H1 (cell line): ENCODE data around the gene CCR9. TPM values are rescaled to one million over a fixed set of nuclear protein-coding genes. Genes with fewer than 3 reads are reported as not detected.

Experiments
- CTCF ChIA-PET: fragments of 300-600 bp; sonication (Branson Sonifier 250); formaldehyde crosslinking; loops from one replicate; lab custom pipeline; 2021; ENCODE audit not compliant: partially characterized antibody; lab: Charles Lee
- POLR2A ChIA-PET: fragments of 300-600 bp; sonication (Branson Sonifier 250); formaldehyde crosslinking; loops from one replicate; lab custom pipeline; 2021; ENCODE audit warnings: inconsistent platforms; ENCODE audit not compliant: partially characterized antibody; lab: Charles Lee
- DNase-seq, 2 experiments: peaks; one replicate each; pipeline versions ENCODE4 v3.0.0 to v3.0.0-alpha.2; 2010 to 2022; ENCODE audit warnings: low spot score in 2 of 2, low read depth in 1 of 2, mixed read lengths in 1 of 2
- FAIRE-seq: peaks from 2 replicates; lab custom pipeline; 2011; peaks lifted over from hg19 to GRCh38; lab: Jason Lieb, UNC
- H2AFZ ChIP-seq: 2 replicates; pipeline ENCODE4 v1.8.1; 2012; ENCODE audit warnings: low read length, inconsistent platforms
- H2AK5ac ChIP-seq: 2 replicates; pipeline ENCODE4 v1.6.1; 2013; ENCODE audit warnings: low read depth, low read length
- H2BK120ac ChIP-seq: replicated peaks from 2 replicates; pipeline ENCODE3; 2013; ENCODE audit warnings: low read depth, low read length, inconsistent platforms
- H2BK12ac ChIP-seq: 2 replicates; pipeline ENCODE4 v1.6.1; 2013; ENCODE audit warnings: low read depth, low read length
- H2BK15ac ChIP-seq: 2 replicates; pipeline ENCODE4 v1.6.1; 2013; ENCODE audit warnings: low read length
- H2BK20ac ChIP-seq: 2 replicates; pipeline ENCODE4 v1.6.1; 2013; ENCODE audit warnings: low read length
- H2BK5ac ChIP-seq: 2 replicates; pipeline ENCODE4 v1.6.1; 2013; ENCODE audit warnings: low read depth, low read length
- H3K14ac ChIP-seq: 2 replicates; pipeline ENCODE4 v1.6.1; 2013; ENCODE audit warnings: inconsistent platforms; ENCODE audit not compliant: insufficient read length
- H3K18ac ChIP-seq: 2 replicates; pipeline ENCODE4 v1.6.1; 2013; ENCODE audit warnings: low read length; ENCODE audit errors: extremely low read depth
- H3K23ac ChIP-seq: 2 replicates; pipeline ENCODE4 v1.6.1; 2013; ENCODE audit warnings: inconsistent platforms; ENCODE audit not compliant: insufficient read length
- H3K23me2 ChIP-seq: 2 replicates; pipeline ENCODE4 v1.6.1; 2013; ENCODE audit warnings: low read depth, low read length
- H3K27ac ChIP-seq: 2 replicates; pipeline ENCODE4 v1.6.1; 2011; ENCODE audit warnings: low read depth, low read length, inconsistent platforms
- H3K27me3 ChIP-seq, 4 experiments: replicated peaks in 1 of 4; 1 replicate in 1 of 4; 2 replicates in 3 of 4; pipeline versions ENCODE4 v1.6.1 to v1.8.1; 2011 to 2013; ENCODE audit warnings: low read length in 3 of 4, mild to moderate bottlenecking in 3 of 4, inconsistent platforms in 2 of 4, mixed read lengths in 2 of 4, moderate library complexity in 1 of 4; ENCODE audit not compliant: control insufficient read depth in 3 of 4, insufficient read depth in 3 of 4; ENCODE audit errors: extremely low read depth in 1 of 4
- H3K36me3 ChIP-seq, 4 experiments: 2 replicates each; pipeline versions ENCODE4 v1.6.1 to v1.8.1; 2011 to 2013; ENCODE audit warnings: mild to moderate bottlenecking in 4 of 4, low read length in 3 of 4, moderate library complexity in 2 of 4, control low read depth in 1 of 4, inconsistent platforms in 1 of 4; ENCODE audit not compliant: insufficient read depth in 4 of 4, control insufficient read depth in 2 of 4
- H3K4ac ChIP-seq: replicated peaks from 2 replicates; pipeline ENCODE3; 2013; ENCODE audit warnings: low read length, low read depth, mixed read lengths, inconsistent platforms; ENCODE audit not compliant: insufficient read length
- H3K4me1 ChIP-seq, 4 experiments: replicated peaks in 1 of 4; 1 replicate in 1 of 4; 2 replicates in 3 of 4; pipeline versions ENCODE4 v1.6.1 to v1.8.1; 2011 to 2013; ENCODE audit warnings: low read length in 3 of 4, inconsistent platforms in 2 of 4, mixed read lengths in 1 of 4; ENCODE audit not compliant: insufficient read depth in 4 of 4, control insufficient read depth in 3 of 4
- H3K4me2 ChIP-seq, 2 experiments: 2 replicates each; pipeline versions ENCODE4 v1.6.1 to v1.8.1; 2011 to 2013; ENCODE audit warnings: low read depth in 2 of 2, low read length in 2 of 2, control low read depth in 1 of 2, inconsistent platforms in 1 of 2, mild to moderate bottlenecking in 1 of 2; ENCODE audit not compliant: insufficient read depth in 1 of 2
- H3K4me3 ChIP-seq, 4 experiments: fragments of 200-600, 300-600 bp in 1 of 4; sonication (generic), shearing (Covaris generic), sonication (Bioruptor Twin) in 1 of 4; 2 replicates each; pipeline versions ENCODE4 v1.5.1 to v1.8.1; 2011 to 2016; ENCODE audit warnings: low read length in 4 of 4, low read depth in 3 of 4, control low read depth in 2 of 4, inconsistent platforms in 2 of 4, mild to moderate bottlenecking in 2 of 4, mixed read lengths in 1 of 4, moderate library complexity in 1 of 4; ENCODE audit not compliant: insufficient read depth in 2 of 4; ENCODE audit errors: extremely low read depth in 1 of 4
- H3K56ac ChIP-seq: replicated peaks from 2 replicates; pipeline ENCODE3; 2013; ENCODE audit warnings: low read depth, mild to moderate bottlenecking, mixed read lengths, low read length, inconsistent platforms; ENCODE audit not compliant: insufficient read length
- H3K79me1 ChIP-seq: 2 replicates; pipeline ENCODE4 v1.6.1; 2013; ENCODE audit warnings: low read depth, low read length, control low read depth
- H3K79me2 ChIP-seq, 2 experiments: 2 replicates each; pipeline versions ENCODE4 v1.6.1 to v1.8.1; 2012 to 2013; ENCODE audit warnings: low read length in 2 of 2, mild to moderate bottlenecking in 2 of 2, inconsistent platforms in 1 of 2; ENCODE audit not compliant: insufficient read depth in 2 of 2, control insufficient read depth in 1 of 2
- H3K9ac ChIP-seq, 4 experiments: replicated peaks in 1 of 4; 1 replicate in 1 of 4; 2 replicates in 3 of 4; pipeline versions ENCODE4 v1.6.1 to v1.8.1; 2011 to 2013; ENCODE audit warnings: low read depth in 3 of 4, low read length in 3 of 4, control low read depth in 2 of 4, mild to moderate bottlenecking in 2 of 4, moderate library complexity in 2 of 4, inconsistent platforms in 1 of 4; ENCODE audit errors: extremely low read depth in 1 of 4
- H3K9me3 ChIP-seq, 2 experiments: 2 replicates each; pipeline versions ENCODE4 v1.6.1 to v1.8.1; 2012 to 2013; ENCODE audit warnings: mild to moderate bottlenecking in 2 of 2, moderate library complexity in 2 of 2, control low read depth in 1 of 2, inconsistent platforms in 1 of 2, low read depth in 1 of 2, low read length in 1 of 2, mixed read lengths in 1 of 2; ENCODE audit not compliant: insufficient read depth in 2 of 2
- H4K20me1 ChIP-seq, 2 experiments: replicated peaks in 1 of 2; 2 replicates each; pipeline versions ENCODE3 to v1.8.1; 2011 to 2013; ENCODE audit warnings: inconsistent platforms in 2 of 2, low read length in 2 of 2, mild to moderate bottlenecking in 1 of 2; ENCODE audit not compliant: insufficient read depth in 2 of 2, control insufficient read depth in 1 of 2
- H4K5ac ChIP-seq: 2 replicates; pipeline ENCODE4 v1.6.1; 2013; ENCODE audit warnings: low read length, low read depth, mixed read lengths, inconsistent platforms; ENCODE audit not compliant: insufficient read length
- H4K8ac ChIP-seq: 2 replicates; pipeline ENCODE4 v1.8.0; 2013; ENCODE audit warnings: mild to moderate bottlenecking, moderate library complexity, low read length, inconsistent platforms; ENCODE audit not compliant: insufficient read depth; ENCODE audit errors: extremely low read depth
- H4K91ac ChIP-seq: replicated peaks from 2 replicates; pipeline ENCODE3; 2013; ENCODE audit warnings: low read length, mixed read lengths, inconsistent platforms; ENCODE audit not compliant: insufficient read length
- ASH2L ChIP-seq: fragments of 200-600, 300-600 bp; sonication (generic); IDR thresholded peaks from one replicate; pipeline ENCODE4 v1.7.1; 2017; ENCODE audit warnings: low read length
- ATF3 ChIP-seq: IDR thresholded peaks from 2 replicates; pipeline ENCODE4 v1.6.1; 2011; ENCODE audit warnings: low read depth, mild to moderate bottlenecking, low read length; ENCODE audit not compliant: insufficient read depth
- CEBPB ChIP-seq: IDR thresholded peaks from 2 replicates; pipeline ENCODE4 v1.6.1; 2012; ENCODE audit warnings: low read depth, low read length
- EGR1 ChIP-seq: IDR thresholded peaks from 2 replicates; pipeline ENCODE4 v1.6.1; 2011; ENCODE audit warnings: low read depth, low read length, borderline replicate concordance
- EZH2 ChIP-seq: fragments of 200-600 bp; sonication (generic); IDR thresholded peaks from 2 replicates; pipeline ENCODE4 v1.7.1; 2012; ENCODE audit warnings: low read depth, mild to moderate bottlenecking, moderate library complexity, low read length, inconsistent platforms; ENCODE audit not compliant: severe bottlenecking
- GABPA ChIP-seq: IDR thresholded peaks from 2 replicates; pipeline ENCODE4 v1.6.1; 2011; ENCODE audit warnings: mild to moderate bottlenecking, low read length, moderate library complexity, borderline replicate concordance; ENCODE audit not compliant: insufficient read depth
- JUND ChIP-seq: IDR thresholded peaks from 2 replicates; pipeline ENCODE4 v1.6.1; 2011; ENCODE audit warnings: mild to moderate bottlenecking, improper control_type of control experiment, low read length
- SAP30 ChIP-seq: fragments of 300-600 bp; sonication (generic); IDR thresholded peaks from 2 replicates; pipeline ENCODE4 v1.7.1; 2012; ENCODE audit warnings: low read length, moderate library complexity, mild to moderate bottlenecking, inconsistent platforms; ENCODE audit not compliant: insufficient read depth, insufficient replicate concordance
- TCF12 ChIP-seq: IDR thresholded peaks from 2 replicates; pipeline ENCODE4 v1.6.1; 2011; ENCODE audit warnings: low read depth, mild to moderate bottlenecking, low read length
- WGBS, 2 experiments: shearing (Covaris generic) in 1 of 2; methylation state at CpG; one replicate each; pipeline versions ENCODE4 v1.1.6 to v1.1.7; 2013 to 2015; ENCODE audit warnings: low lambda C conversion rate in 2 of 2, mixed read lengths in 2 of 2, inconsistent platforms in 1 of 2, low coverage in 1 of 2, missing lambda C conversion rate in 1 of 2; ENCODE audit not compliant: insufficient replicate concordance in 2 of 2, insufficient coverage in 1 of 2, insufficient read length in 1 of 2; ENCODE audit errors: extremely low coverage in 1 of 2, missing lambda C conversion rate in 1 of 2; 5-methylcytosine and 5-hydroxymethylcytosine counted together
- polyA plus RNA-seq, 7 experiments: library from polyadenylated mRNA; depleted of rRNA in 3 of 7; stranded (reverse) in 5 of 7; unstranded in 2 of 7; fragments of >200 nt in 5 of 7; fragments of 200-250 nt in 2 of 7; gene quantifications; 1 replicate in 5 of 7; 2 replicates in 1 of 7; 4 replicates in 1 of 7; pipeline versions ENCODE4 v1.2.1 to v1.2.3, GENCODE V29; 2011 to 2013; ENCODE audit warnings: missing spikeins in 2 of 7, mixed read lengths in 2 of 7
- total RNA-seq: library from RNA; stranded (reverse); fragmentation: NEBNext Ultra II Directional; extraction: Animal tissue kit (Norgen Biotek cat#: 25700); gene quantifications from 2 replicates; pipeline ENCODE4 v1.2.1, GENCODE V29; 2021
- TF ChIP-seq, protein P1 (sequence below): IDR thresholded peaks from 2 replicates; pipeline ENCODE4 v1.6.1; 2011; ENCODE audit warnings: low read length, improper control_type of control experiment

CCR9 gene
- total and polyA plus RNA-seq, 2 of the 8 experiments (the other 6 are each of a cell fraction or from before 2014, with no cell fraction given), result not detected

DNA sequence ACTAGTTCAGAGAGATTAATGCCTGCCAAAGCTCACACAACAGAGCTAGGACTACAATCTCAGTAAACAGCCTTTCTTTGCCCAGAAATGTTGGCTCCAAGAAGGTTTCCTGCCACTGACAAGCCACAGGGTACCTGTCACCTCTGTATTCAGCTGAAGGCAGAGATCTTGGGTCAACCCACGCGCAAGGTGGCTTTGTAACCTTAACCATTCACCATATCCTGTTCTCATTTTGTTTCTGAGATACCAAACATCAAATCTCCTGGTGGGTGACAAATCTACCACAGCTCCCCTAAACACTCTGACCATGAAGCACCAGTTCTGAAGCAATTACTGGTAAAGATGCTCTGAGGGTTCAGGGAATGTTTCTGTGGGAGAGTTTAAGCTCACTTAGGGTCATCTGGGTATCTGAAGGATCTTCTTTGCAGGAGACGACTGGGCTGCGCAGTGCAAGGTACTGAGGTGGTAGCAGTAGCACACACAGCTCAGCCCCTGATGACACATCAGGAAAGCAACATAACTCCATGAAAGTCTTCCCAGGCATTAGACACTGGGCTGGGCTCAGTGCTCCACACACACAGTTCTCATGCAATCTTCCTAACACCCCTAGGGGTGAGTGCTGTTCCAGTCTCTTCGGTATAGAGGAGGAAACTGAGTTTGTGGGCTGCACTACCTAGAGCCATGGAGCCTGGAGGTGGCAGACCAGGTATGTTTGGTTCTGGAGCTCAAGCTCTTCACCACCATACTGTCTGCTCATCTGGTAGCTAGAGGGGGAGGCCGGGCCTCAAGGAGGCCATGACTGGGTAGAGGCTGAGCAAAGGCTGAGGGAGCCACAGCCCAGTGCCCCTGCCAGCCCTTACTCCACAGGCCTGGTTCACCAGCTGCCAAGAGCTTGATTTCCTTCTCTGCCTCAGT lies 64.6 kb downstream of the CCR9 start:
- ChIA-PET CTCF (interaction anchor here (0.6 to 2.7 kb wide), 8 partner anchors 8 to 783 kb away, joined by 3 to 20 read pairs (median 4); partner anchors contain the start of gene CXCR6), POLR2A (no interaction called here)
- H4K5ac ChIP-seq, result no peak overlapping the region
- H3K79me1 ChIP-seq, result no peaks in the 10 kb centered on the region
- H2AK5ac ChIP-seq, result no peak overlapping the region
- no peak overlapping the region for H4K8ac ChIP-seq
- 94% methylated on average over 6 of the region's 6 CpGs; no CpG with 5 or more reads in 1 of the 2 experiments for WGBS, 2 experiments
- no peaks in the 10 kb centered on the region for H3K79me2 ChIP-seq
- FAIRE-seq (no peak), DNase-seq (no peak)
- no peak overlapping the region for H2BK120ac ChIP-seq
- H3K27ac ChIP-seq, result no peak overlapping the region
- H3K9me3 ChIP-seq, result no peaks in the 10 kb centered on the region
- H3K9ac ChIP-seq, result no peak overlapping the region
- peaks cover 0 to 2% of the 10 kb centered on the region in 2 experiments for H4K20me1 ChIP-seq
- no peak overlapping the region for H3K4ac ChIP-seq
- H3K56ac ChIP-seq, result no peak overlapping the region
- H3K36me3 ChIP-seq, result peaks cover 15 to 75% (median 63%) of the 10 kb centered on the region in 4 experiments; a peak in 7 of 8 replicates
- no peak overlapping the region for H2AFZ ChIP-seq
- H3K14ac ChIP-seq, result no peak overlapping the region
- H3K4me2 ChIP-seq, result no peak overlapping the region
- H2BK5ac ChIP-seq, result no peak overlapping the region
- H2BK12ac ChIP-seq, result no peak overlapping the region
- H3K18ac ChIP-seq, result no peak overlapping the region
- H4K91ac ChIP-seq, result no peak overlapping the region
- no peak overlapping the region for H3K23ac ChIP-seq
- no peak overlapping the region for H3K4me3 ChIP-seq
- H2BK15ac ChIP-seq, result no peak overlapping the region
- H3K23me2 ChIP-seq, result no peaks in the 10 kb centered on the region
- H3K4me1 ChIP-seq, result no peaks in the 10 kb centered on the region
- no peaks in the 10 kb centered on the region; a peak in 1 of 7 replicates for H3K27me3 ChIP-seq
- no peak overlapping the region for H2BK20ac ChIP-seq
- TF ChIP-seq TCF12 (no peak), EZH2 (no peak), JUND (no peak), GABPA (no peak), CEBPB (no peak), EGR1 (no peak), SAP30 (no peak), ATF3 (no peak), ASH2L (no peak)
- TF ChIP-seq, protein P1, sequence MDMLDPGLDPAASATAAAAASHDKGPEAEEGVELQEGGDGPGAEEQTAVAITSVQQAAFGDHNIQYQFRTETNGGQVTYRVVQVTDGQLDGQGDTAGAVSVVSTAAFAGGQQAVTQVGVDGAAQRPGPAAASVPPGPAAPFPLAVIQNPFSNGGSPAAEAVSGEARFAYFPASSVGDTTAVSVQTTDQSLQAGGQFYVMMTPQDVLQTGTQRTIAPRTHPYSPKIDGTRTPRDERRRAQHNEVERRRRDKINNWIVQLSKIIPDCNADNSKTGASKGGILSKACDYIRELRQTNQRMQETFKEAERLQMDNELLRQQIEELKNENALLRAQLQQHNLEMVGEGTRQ, result no peak
